Activated CD4-positive, CD25-positive, alpha-beta regulatory T cell treated with anti-CD3 and anti-CD28 coated beads, Interleukin-2, amount 50 U/mL, for 24 hours (primary cell): ENCODE results near the gene SLC22A13.
"Not testable (repeated sequence)": the region's sequence is repeated elsewhere in the genome, so short reads cannot be mapped to it uniquely, and the experiment has no call there.

ENCODE experiments used
- ATAC-seq, 2 donors: fragments of 150-1000 bp; cut with Tn5 transposase; one replicate each; pipeline ENCODE4 v1.10.0; 2021; ENCODE audit warnings: mild to moderate bottlenecking in 1 of 2, moderate library complexity in 1 of 2

Gene SLC22A13

DNA sequence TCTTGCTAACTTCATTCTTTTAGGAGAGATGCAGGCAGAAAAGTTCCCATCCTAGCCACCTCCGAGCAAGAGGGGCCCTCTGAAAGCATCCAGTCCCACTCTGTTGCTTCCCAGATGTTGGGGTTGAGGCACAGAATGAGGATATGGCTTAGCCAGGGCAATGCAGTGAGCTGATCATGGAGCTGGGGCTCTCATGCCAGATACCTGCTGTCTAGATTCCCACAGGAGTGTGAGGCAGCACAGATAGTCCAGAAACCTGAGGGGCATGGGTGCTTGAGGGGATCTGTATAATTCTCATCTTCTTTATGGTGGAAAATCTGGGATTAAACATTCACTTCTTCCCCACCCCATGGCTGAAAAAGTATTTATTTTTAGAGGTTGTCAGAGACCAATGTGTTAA is 1.2 kb downstream of the SLC22A13 start:
- ATAC-seq, result no peak

DNA sequence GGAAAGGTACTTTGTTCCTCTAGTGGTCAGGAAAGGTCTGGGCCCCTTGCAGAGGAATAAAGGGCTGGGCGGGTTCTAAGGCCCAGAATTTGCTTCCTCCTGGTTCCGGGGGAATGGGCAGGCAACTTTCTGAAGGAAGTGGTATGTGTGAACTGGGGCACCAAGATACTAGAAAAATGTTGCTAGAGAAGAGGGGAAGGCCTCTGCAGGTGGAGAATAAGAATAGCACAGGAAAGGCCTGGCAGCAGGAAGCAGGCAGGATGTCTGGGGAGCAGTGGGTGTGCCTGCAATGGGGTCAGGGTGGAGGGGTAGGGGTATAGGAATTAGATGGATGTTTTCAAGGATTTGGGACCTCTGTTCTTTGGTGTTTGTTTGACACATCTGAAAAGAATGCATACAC is 2.0 kb downstream of the SLC22A13 start:
- ATAC-seq, result no peak

DNA sequence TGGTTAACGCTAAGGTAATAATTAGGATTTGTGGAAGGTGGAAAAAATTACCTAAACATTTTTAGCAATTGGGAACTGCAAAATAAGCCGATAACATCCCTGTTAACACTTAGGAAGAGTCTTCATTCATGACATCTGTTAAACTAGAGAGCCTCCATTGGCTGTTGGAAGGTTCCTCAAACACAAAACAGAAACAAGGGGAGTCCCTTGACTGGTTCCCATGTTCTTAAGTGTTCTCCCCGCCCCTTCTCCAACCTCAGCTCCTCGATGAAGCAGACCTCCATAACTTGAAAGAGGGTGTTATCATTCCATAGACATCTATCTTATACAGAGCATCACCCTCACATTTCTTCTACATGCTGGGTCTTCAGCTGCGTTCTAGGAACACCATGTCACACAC is 2.5 kb downstream of the SLC22A13 start:
- no peak for ATAC-seq

DNA sequence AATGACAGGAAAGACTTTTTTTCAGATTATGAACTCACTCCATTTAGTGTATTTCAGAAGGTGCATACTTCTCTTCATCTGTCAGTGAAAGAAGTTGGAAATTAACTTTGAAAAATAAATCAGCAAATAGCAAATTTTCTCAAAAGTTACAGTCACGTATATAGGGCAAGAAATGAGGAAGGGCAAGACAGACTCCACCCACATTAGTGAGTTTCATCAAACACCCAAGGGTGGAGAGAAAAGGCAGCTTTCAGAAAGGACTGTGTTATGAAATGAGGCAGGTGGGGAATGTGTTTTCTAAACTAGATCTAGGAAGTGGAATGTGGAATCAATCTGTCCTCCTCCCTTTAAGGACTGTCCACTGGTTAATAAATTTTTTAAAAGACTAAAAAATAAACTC is 2.9 kb downstream of the SLC22A13 start:
- ATAC-seq, result no peak

DNA sequence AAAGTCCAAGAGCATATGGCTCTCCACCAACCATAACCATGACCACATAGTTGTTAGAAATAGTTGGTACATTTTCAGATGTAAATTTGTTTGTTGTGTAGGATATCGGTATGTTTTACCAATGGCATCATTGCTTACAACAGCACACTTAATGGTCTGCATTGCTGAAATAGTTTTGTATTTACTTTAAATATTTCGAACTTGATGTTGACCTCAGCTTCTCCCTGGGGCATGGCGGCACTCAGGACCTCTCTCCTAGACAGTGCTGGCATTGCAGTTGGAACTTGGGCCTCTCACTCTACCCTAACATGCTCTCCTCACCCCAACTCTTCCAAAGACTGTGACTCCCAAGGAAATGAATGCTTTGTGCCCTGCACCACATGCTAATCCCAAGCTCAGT is 5.0 kb downstream of the SLC22A13 start:
- ATAC-seq, result no peak

DNA sequence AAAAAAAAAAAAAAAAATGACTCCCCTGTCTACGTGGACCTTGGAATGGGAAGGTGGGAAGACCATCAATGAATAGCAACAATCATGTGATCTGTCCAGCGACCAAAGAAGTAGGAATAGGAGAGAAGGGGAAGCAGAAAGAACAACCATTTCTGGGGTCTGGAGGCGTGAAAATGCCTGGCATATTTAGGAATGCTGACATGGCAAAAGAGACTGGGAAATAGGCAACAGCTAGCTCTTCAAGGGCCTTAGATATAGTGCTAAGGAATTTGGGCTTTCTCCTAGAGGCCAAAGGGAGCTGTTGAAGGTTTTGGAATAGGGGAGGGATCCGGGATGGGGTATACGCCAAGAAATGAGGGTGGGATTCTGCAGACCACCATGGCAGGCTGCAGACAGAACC is 5.9 kb downstream of the SLC22A13 start:
- no peak for ATAC-seq

DNA sequence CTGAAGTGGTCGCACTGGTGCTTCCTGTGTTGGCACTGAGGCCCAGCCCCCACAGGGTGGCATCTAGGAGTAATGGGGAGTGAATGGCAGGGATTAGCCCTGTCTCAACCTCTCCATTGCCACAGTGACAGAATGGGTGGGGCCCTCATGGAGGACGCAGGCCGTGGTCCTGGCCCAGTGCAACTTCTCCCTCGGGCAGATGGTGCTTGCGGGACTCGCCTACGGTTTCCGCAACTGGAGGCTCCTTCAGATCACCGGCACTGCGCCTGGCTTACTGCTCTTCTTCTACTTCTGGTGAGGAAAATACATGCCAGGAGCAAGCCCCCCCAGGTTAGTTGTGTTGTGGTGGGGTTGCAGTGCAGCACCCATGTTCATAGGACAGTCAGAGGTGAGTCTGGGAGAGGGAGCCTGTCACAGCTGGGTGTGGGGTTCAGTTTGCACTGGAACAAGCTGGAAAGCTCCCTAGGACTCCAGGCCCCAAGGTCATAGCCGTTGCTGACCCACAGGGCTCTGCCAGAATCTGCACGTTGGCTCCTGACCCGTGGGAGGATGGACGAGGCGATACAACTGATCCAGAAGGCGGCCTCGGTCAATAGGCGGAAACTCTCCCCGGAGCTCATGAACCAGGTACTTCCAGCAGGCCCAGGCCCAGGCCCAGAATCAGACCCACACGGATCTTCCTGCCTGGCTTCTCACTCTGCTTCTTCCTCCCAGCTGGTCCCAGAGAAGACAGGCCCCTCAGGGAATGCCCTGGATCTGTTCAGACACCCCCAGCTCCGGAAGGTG is 9.4 kb downstream of the SLC22A13 start:
- no peak for ATAC-seq

DNA sequence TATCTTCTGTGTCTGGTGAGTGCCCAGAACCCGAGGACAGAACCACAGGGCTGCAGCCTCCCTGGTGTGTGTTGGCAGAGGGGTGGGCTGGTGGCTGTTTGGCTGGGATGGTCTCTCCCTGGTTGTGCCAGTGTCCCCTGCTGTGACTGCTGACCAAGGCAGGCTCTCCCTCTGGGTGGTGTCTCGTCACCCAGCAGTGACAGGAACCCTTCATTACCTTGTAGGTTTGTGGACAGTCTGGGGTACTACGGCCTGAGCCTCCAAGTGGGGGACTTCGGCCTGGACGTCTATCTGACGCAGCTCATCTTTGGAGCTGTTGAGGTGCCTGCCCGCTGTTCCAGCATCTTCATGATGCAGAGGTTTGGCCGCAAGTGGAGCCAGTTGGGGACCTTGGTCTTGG is 10.0 kb downstream of the SLC22A13 start:
- ATAC-seq, result no peak

DNA sequence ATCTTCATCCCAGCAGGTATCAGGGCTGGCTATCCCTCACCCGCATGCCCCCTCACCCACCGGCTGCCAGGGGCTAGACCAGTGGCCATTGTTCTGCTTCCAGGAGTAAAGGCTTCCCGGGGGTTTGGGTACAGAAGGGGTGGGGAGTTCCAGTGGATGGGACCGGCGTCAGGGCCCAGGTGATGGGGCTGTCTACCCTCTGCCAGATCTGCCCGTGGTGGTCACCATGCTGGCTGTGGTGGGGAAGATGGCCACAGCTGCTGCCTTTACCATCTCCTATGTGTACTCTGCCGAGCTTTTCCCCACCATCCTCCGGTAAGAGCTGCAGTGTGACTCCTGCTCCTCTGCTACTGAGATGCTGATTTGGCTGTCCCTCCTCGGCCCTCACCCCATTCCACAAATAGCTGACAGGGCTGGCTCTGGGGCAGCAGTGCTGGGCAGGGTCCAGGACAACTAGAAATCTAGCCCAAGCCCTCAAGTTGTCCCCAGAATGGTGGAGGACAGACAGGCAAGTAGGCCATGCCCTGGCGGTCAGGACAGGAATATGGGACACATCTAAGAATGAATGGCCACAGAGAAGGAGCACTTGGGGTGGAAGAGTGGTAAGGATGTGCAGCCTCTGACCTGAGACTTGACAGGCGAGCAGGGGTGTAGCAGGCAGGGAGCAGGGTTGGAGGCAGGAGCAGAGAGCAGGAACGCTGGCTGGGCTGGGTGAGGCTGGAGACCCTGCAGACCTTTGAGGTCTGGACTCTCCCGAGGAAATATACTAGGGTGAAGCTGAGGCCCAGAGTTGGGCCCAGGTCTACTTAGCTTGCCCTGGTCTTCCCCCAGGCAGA is 10.7 kb downstream of the SLC22A13 start:
- no peak for ATAC-seq

DNA sequence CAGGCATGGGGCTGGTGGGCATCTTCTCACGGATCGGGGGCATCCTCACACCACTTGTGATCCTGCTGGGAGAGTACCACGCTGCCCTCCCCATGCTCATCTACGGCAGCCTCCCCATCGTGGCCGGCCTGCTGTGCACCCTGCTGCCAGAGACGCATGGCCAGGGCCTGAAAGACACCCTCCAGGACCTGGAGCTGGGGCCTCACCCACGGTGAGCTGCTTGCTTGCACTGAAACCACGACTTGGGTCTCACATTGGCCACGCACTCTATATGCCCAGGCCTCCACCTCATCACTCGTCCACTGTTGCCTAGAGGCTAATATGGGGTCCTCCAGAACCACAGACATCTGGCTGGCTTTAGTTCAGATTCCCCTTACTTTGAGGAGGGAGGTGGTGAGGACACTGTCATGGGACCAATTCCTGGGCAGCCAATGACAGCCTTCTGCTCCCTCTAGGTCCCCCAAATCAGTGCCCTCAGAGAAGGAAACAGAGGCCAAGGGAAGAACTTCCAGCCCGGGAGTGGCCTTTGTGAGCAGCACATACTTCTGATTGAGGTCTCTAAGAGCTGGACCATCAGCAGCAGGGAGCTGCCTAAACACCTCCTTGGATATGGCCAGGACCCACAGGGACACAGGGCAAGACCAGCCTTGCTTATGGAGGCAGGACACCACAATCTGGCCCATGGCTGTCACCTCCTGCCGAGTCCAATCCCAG is 11.5 kb downstream of the SLC22A13 start:
- ATAC-seq, result no peak

DNA sequence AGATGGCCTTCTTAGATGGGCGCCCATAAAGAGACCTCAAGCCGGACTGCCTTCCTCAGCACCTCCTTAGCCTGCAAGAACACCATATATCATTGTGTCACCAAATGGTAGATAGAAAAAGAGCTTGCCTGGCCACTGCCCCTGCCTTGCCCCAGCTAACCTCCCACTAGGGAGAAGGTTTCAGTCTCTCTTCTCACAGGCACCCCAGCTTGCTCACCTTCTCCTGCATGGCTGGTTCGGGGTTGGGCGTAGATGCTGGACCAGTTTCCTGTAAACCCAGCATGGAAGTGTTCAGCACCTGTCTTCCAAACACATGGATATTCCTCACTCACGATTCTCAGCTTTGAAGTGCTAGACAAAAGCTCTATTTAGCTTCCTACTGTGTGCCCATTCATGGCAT is 13.2 kb downstream of the SLC22A13 start:
- no peak for ATAC-seq

DNA sequence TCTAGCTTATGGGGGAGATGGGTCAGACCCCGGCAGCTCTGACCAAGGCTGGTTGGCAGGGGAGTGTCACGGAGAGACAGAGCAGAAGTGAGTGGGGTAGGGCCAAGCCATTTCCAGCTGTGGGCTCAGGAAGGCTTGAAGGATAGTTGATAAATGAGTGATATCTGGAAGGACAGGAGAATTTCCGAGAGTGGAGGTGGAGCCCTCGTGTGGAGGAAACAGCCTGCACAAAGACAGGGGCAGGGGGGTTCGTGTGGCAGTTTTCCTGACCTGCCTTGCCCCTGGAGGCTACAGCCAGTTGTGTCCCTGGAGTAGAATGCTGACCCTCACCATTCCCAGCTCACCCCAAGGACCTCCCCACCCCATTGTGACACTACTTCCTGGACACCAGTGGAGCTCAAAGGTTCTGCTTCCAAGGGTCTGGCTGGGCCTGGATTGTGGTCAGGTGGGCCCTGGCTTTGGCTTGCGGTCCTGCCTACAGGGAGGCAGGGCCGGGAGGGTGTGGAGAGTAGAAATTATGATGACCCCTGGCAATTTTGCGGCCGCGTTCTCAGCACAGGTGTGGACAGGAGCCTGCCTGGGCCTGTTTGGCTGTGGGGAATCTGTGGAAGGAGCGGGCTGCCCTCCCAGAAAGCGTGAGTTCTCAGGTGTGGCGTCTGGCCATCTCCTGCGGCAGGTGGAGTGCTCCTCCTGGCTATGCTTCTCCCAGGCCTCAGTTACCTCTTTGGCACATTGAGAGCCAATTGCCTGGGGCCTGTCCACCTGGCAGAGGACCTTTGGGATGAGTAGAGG is 16.5 kb downstream of the SLC22A13 start, which contains the start of gene SLC22A14:
SLC22A14 (plus strand) TSS at position 400 of the 792 bp plus-strand sequence. CDS start 23,733 bp downstream, outside the sequence.
- no peak for ATAC-seq

DNA sequence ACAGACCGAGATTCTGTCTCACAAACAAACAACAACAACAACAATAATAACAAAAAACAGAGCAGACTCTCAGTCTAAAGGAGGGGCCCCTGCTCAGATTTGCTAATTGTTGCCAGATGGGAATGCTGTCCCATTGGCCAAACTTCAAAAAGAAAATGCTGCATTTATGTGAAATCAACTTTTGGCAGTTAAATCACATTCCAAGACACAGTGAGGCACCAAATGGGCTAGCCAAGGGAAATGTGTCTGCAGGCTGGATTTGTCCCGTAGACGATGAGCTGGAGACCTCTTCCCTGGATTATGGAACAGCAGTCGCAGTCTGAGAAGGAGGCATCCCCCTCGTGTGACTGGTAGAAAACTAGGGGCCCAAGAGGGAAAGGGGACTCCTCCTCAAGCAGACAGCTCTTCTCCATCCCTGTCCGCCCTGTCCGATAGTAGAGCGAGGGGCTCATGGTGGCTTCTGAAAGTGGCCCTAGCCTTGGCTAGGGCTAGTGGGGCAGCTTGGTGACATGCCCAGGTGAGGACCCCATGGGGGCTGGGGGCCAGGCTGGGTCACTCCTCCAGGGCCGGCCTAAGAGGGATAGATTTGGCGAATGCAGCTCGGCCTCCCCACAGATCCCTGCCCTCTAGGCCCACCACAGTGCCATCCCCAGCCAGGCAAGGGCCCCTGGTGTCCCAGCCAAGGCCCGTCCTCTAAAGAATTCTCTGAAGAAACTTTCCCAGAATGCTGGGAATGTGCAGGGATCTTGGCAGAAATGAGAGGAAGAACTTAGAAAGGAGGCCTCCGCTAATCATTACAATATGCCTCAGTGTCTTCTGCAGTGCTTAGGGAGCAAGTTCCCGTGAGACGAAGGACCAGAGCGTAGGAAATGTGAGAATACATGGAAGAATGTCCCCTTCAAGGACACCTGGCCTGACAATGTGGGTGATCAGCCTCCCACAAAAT is 18.5 kb downstream of the SLC22A13 start:
- no peak for ATAC-seq

DNA sequence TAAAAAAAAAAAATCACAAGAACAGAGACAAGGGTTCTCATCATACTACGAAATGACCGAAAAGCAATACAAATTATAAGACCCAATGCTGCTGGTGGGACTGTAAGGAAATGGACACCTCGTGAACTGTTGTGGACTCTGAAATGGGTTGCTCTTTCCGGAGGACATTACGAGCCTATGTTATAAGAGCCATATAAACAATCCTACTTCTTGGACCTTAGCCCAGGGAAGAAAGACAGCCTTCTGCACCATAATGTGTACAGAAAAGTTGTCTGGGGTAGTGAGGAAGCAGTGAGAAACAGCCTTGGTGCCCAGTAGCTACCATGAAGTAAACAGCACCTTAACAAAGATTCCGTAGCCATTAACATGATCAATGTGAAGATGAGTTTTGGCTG is 19.1 kb downstream of the SLC22A13 start:
- no peak for ATAC-seq

DNA sequence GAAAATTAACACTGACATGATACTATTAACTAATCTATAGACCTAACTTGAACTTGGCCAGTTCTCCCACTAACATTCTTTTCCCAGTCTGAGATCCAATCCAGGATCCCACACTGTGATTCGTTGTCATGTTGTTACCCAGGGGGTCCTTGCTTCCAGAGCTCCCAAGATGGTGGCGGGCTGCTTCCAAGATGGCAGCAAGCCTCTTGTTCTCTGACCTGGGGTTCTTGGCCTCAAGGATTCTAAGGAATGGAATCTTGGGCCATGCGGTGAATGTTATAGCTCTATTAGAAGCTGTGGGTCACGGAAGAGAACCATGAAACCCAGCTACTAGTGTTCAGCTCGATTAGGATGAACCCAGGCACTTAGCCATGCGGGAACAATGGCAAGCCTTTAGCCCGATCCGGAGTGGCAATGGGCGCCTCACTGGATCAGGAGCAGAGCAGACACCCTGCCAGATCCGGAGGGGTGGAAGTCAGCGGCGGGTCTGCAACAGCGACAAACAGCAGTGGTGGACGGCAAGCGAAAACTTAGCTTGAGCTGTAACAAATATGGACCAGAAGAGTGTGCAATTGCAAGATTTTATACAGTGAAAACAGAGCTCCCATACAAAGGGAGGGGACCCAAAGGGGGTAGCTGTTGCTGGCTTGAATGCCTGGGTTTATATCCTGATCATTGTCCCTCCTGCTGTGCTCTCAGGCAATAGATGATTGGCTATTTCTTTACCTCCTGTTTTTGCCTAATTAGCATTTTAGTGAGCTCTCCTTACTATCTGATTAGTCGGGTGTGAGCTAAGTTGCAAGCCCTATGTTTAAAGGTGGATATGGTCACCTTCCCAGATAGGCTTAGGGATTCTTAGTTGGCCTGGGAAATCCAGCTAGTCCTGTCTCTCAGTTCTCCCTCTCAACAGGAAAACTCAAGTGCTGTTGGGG is 23.9 kb downstream of the SLC22A13 start:
- ATAC-seq, result not testable (repeated sequence)

DNA sequence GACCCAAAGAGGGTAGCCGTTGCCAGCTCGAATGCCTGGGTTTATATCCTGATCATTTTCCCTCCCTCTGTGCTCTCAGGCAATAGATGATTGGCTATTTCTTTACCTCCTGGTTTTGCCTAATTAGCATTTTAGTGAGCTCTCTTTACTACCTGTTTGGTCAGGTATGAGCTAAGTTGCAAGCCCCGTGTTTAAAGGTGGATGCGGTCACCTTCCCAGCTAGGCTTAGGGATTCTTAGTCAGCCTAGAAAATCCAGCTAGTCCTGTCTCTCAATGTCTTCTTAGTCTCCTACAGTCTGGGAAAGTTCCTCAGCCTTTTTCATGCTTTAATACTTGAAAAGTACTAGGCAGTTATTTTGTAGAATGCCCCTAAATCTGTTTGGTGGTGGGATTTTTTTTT is 31.4 kb downstream of the SLC22A13 start:
- not testable (repeated sequence) for ATAC-seq

DNA sequence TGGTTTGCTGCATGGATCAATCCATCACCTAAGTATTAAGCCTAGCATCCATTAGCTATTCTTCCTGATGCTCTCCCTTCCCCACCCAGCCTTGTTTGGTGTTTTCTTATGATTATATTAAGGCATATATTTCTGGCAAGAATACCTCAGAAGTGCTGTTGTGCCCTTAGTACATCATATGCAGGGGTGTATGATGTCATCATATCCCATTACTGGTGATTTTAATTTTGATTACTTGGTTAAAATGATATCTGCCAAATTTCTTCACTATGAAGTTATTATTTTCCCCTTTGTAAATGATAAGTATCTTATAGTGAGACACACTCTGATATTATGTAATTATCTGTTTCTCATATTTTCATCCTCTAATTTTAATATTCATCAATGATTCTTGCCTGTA is 31.9 kb downstream of the SLC22A13 start:
- no peak for ATAC-seq

DNA sequence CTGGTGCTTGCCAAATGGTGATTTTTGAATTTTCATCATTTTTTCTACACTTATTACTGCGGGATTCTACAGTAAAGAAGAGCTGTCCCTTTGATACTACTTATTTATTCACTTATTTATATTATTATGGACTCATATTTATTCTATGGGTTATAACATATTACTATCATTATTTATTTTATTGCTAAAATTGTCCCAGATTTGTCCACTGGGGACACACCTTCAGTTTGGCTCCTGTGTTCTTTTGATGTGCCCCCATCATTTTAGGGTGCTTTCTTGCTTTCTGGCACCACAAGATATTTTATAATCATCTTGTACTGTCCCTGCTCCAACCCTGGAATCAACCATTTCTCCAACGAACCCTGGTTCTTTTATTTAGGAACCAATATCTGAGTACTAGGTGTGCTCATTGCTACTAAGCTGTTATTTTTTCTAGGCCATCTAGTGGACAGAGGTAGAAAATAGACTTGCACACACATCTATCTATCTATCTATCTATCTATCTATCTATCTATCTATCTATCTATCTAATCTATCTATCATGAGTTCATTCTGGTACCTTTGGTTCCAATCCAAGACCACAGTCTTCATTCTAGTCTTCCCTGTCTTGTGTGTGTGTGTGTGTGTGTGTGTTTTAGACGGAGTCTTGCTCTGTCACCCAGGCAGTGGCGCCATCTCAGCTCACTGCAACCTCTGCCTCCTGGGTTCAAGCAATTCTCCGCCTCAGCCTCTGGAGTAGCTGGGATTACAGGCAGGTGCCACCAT is 32.5 kb downstream of the SLC22A13 start:
- no peak for ATAC-seq

DNA sequence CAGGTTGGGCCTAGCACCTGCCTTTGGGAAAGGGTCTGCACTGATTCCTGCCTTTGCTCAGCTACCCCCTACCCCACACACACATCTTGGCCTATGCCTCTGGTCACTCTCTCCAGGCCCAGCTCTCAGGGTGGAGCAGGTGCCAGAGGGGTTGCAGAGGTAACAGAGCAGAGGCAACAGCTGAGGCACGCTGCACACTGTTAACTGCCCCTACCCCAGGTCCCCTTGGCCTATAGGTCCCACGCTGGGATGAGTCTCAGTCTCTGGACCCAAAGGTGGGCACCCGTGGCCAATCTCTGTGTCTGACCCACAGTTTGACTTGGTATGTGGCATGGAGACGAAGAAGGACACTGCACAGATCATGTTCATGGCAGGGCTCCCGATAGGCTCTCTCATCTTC is 41.3 kb downstream of the SLC22A13 start:
- ATAC-seq, result no peak
